GM21786 (cell line): ENCODE data around the gene ICOSLG.
"Not testable (repeated sequence)": the region's sequence is repeated elsewhere in the genome, so short reads cannot be mapped to it uniquely, and the experiment has no call there.

Source experiments
- ATAC-seq: cut with Tn5 transposase; IDR thresholded peaks from one replicate; pipeline ENCODE4 v1.9.1; 2021; ENCODE audit not compliant: unreplicated experiment

Gene ICOSLG

GRCh38 chr21:44240842-44241241 lies at the start of gene ICOSLG:
TSS of gene ICOSLG (minus strand) at chr21:44240943. CDS start at chr21:44240817, 126 bp downstream.
- peak; percentile 26 for ATAC-seq

- ATAC-seq = no peak
Observed at GRCh38 chr21:44289381-44290010, 48.8 kb upstream of the ICOSLG start.

GRCh38 chr21:44288251-44289110 lies 47.7 kb upstream of the ICOSLG start:
- ATAC-seq = no peak

GRCh38 chr21:44286716-44287632 lies 46.2 kb upstream of the ICOSLG start:
- no peak for ATAC-seq

GRCh38 chr21:44286086-44286715 lies 45.5 kb upstream of the ICOSLG start:
- no peak for ATAC-seq

- ATAC-seq = no peak
Observed at GRCh38 chr21:44285138-44285992, 44.6 kb upstream of the ICOSLG start, which contains the start of gene AIRE. TSS of gene AIRE (plus strand) at chr21:44285876. CDS start at chr21:44286007, 131 bp downstream.

- no peak for ATAC-seq
Observed at GRCh38 chr21:44283948-44284347, 43.2 kb upstream of the ICOSLG start.

- ATAC-seq = not testable (repeated sequence)
Observed at GRCh38 chr21:44283211-44283785, 42.6 kb upstream of the ICOSLG start.

GRCh38 chr21:44282370-44282769 lies 41.6 kb upstream of the ICOSLG start:
- ATAC-seq = no peak

GRCh38 chr21:44281801-44282200 lies 41.1 kb upstream of the ICOSLG start:
- ATAC-seq = no peak

- no peak for ATAC-seq
Observed at GRCh38 chr21:44279354-44280260, 38.9 kb upstream of the ICOSLG start.

GRCh38 chr21:44275041-44275440 lies 34.3 kb upstream of the ICOSLG start:
- no peak for ATAC-seq

- no peak for ATAC-seq
Observed at GRCh38 chr21:44273046-44273445, 32.3 kb upstream of the ICOSLG start.

- no peak for ATAC-seq
Observed at GRCh38 chr21:44272284-44272858, 31.6 kb upstream of the ICOSLG start.

GRCh38 chr21:44271558-44272283 lies 31.0 kb upstream of the ICOSLG start:
- ATAC-seq = no peak

GRCh38 chr21:44269090-44269489 lies 28.3 kb upstream of the ICOSLG start:
- no peak for ATAC-seq

- ATAC-seq = no peak
Observed at GRCh38 chr21:44267655-44268142, 27.0 kb upstream of the ICOSLG start.
